Measurements from ENCODE around the gene APOBEC3C.
"Not testable (repeated sequence)": the region's sequence is repeated elsewhere in the genome, so short reads cannot be mapped to it uniquely, and the experiment has no call there.

APOBEC3C gene

GRCh38 chr22:39041908-39042307 is 27.9 kb downstream of the APOBEC3C start:
- TF ChIP-seq CTCF (IDR thresholded peaks at IDR 0.05): no peak
- no peak for DNase-seq (ENCODE audit: low spot score)
- no peak overlapping the region for H3K4me3 ChIP-seq
- H3K27ac ChIP-seq: no peak overlapping the region

GRCh38 chr22:39043063-39043462 is 29.0 kb downstream of the APOBEC3C start:
- H3K27ac ChIP-seq; H3K4me3 ChIP-seq; DNase-seq (ENCODE audit: low spot score): not testable (repeated sequence)

GRCh38 chr22:39045136-39045535 is 31.1 kb downstream of the APOBEC3C start:
- not testable (repeated sequence) for DNase-seq (ENCODE audit: low spot score); H3K27ac ChIP-seq; H3K4me3 ChIP-seq

- not testable (repeated sequence) for DNase-seq (ENCODE audit: low spot score); H3K4me3 ChIP-seq; H3K27ac ChIP-seq
Measured at GRCh38 chr22:39049486-39049885, 35.4 kb downstream of the APOBEC3C start.

GRCh38 chr22:39051844-39052495 is 37.9 kb downstream of the APOBEC3C start:
- not testable (repeated sequence) for H3K4me3 ChIP-seq; DNase-seq (ENCODE audit: low spot score); H3K27ac ChIP-seq

GRCh38 chr22:39055658-39056057 is 41.6 kb downstream of the APOBEC3C start:
- no peak for DNase-seq (ENCODE audit: low spot score)
- no peak for TF ChIP-seq CTCF (IDR thresholded peaks at IDR 0.05)
- no peak overlapping the region for H3K27ac ChIP-seq
- no peak overlapping the region for H3K4me3 ChIP-seq

- not testable (repeated sequence) for H3K4me3 ChIP-seq; DNase-seq (ENCODE audit: low spot score); H3K27ac ChIP-seq
Measured at GRCh38 chr22:39061290-39061689, 47.2 kb downstream of the APOBEC3C start.

GRCh38 chr22:39061951-39062350 is 47.9 kb downstream of the APOBEC3C start:
- not testable (repeated sequence) for DNase-seq (ENCODE audit: low spot score); H3K4me3 ChIP-seq; H3K27ac ChIP-seq

GRCh38 chr22:39063904-39064303 is 49.8 kb downstream of the APOBEC3C start:
- not testable (repeated sequence) for DNase-seq (ENCODE audit: low spot score); H3K4me3 ChIP-seq; H3K27ac ChIP-seq

GRCh38 chr22:39066442-39067276 is 52.6 kb downstream of the APOBEC3C start:
- not testable (repeated sequence) for DNase-seq (ENCODE audit: low spot score); H3K27ac ChIP-seq; H3K4me3 ChIP-seq

- no peak for DNase-seq (ENCODE audit: low spot score)
- no peak for TF ChIP-seq CTCF (IDR thresholded peaks at IDR 0.05)
- H3K4me3 ChIP-seq: no peak overlapping the region
- no peak overlapping the region for H3K27ac ChIP-seq
Measured at GRCh38 chr22:39068033-39068785, 54.2 kb downstream of the APOBEC3C start.
